ENCODE measurements around the gene DPEP2. TPM values are rescaled to one million over a fixed set of nuclear protein-coding genes. Genes with fewer than 3 reads are reported as not detected.
"Not testable (repeated sequence)": the region's sequence is repeated elsewhere in the genome, so short reads cannot be mapped to it uniquely, and the experiment has no call there.

DPEP2 gene
- total and polyA plus RNA-seq, 4 experiments from 2014 or later: 46.9 to 119 (median 82.4) TPM

DNA sequence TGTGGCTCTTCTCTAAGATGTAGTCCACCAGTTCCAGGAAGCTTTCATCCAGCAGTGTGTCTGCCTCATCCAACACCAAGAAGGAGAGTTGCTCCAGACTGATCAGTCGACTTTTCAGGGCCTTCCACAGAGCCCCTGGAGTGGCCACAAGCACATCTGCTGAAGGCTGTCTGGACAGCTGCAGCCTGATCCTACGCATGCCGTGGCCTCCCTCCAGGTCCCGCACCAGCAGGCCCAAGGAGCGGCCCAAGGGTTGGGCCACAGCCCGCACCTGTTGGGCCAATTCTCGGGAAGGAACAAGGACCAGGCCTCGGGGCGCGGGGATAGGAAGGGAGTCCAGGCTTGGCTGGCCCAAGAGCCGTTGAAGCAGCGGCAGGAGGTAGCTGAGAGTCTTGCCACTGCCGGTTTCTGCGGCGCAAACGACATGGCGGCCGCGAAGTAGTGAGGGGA lies 23.0 kb upstream of the DPEP2 start:
- peak overlapping the region; percentile 93 to 100 (median 97) for H3K4me3 Mint-ChIP-seq
- peak overlapping the region; percentile 57 to 87 for H3K4me3 ChIP-seq (ENCODE audit: low read length in 2 of 2)
- POLR2A ChIA-PET (ENCODE audit: partially characterized antibody): interaction anchor here (1.0 to 4.9 kb wide), 16 partner anchors 9 to 216 kb away, joined by 3 to 95 read pairs (median 6); partner anchors contain the start of genes DPEP2, PSKH1, PSMB10 and RANBP10

GRCh38 chr16:68021490-68021889 lies 22.2 kb upstream of the DPEP2 start:
- H3K4me1 Mint-ChIP-seq: peaks cover 10 to 33% (median 27%) of the 10 kb centered on the region in 4 donors
- Histone ChIP-seq H3K4me3 (ENCODE audit: low read length in 2 of 2) (peak overlapping the region in 1 of 2 donors; percentile 87), H3K4me1 (ENCODE audit: insufficient read depth, low read length) (peaks cover 30% of the 10 kb centered on the region), H3K27me3 (ENCODE audit: insufficient read depth, low read length) (no peaks in the 10 kb centered on the region), H3K27ac (ENCODE audit: low read depth, low read length) (no peak overlapping the region), H3K36me3 (ENCODE audit: insufficient read depth, low read length) (peaks cover 9% of the 10 kb centered on the region), H3K9me3 (ENCODE audit: control insufficient read depth in 1 of 2, low read length in 2 of 2) (no peaks in the 10 kb centered on the region)
- H3K4me3 Mint-ChIP-seq: peak overlapping the region; percentile 93 to 100 (median 97)
- peaks cover 0 to 2% (median 0%) of the 10 kb centered on the region in 8 donors for H3K9me3 Mint-ChIP-seq
- no peak for DNase-seq
- peaks cover 3 to 16% of the 10 kb centered on the region in 2 donors for H3K36me3 Mint-ChIP-seq
- intact Hi-C loops (cut with micrococcal nuclease): no loop called here
- CTCF ChIA-PET (ENCODE audit: partially characterized antibody): interaction anchor here (0.6 to 5.2 kb wide), 7 partner anchors 15 to 175 kb away, joined by 3 to 45 read pairs (median 3); partner anchors contain the start of gene DPEP2
- POLR2A ChIA-PET (ENCODE audit: partially characterized antibody): interaction anchor here (0.6 to 4.9 kb wide), 9 partner anchors 15 to 129 kb away, joined by 3 to 95 read pairs (median 7); partner anchors contain the start of genes DPEP2, PSKH1, PSMB10 and SLC12A4
- H3K27ac Mint-ChIP-seq: peak overlapping the region in 4 of 7 donors; percentile 41 to 91 (median 59)
- H3K27me3 Mint-ChIP-seq: peaks cover 1 to 2% of the 10 kb centered on the region in 2 donors

More for the DNA sequence above, 23.0 kb upstream of the DPEP2 start:
- H3K9me3 ChIP-seq (ENCODE audit: control insufficient read depth in 1 of 2, low read length in 2 of 2): no peaks in the 10 kb centered on the region
- DNase-seq: peak in 1 of 5 donors; percentile 42
- intact Hi-C loops (cut with micrococcal nuclease): loop anchor here (2.0 kb wide), 1 partner anchor 16 kb away; no protein-coding TSS in a partner anchor
- Mint-ChIP-seq H3K27ac (peak overlapping the region; percentile 91 to 100 (median 99)), H3K27me3 (peaks cover 1 to 2% of the 10 kb centered on the region in 2 donors), H3K4me1 (peaks cover 10 to 33% (median 27%) of the 10 kb centered on the region in 4 donors), H3K36me3 (peaks cover 3 to 16% of the 10 kb centered on the region in 2 donors), H3K9me3 (peaks cover 0 to 2% (median 0%) of the 10 kb centered on the region in 8 donors)
- H3K27me3 ChIP-seq (ENCODE audit: insufficient read depth, low read length): no peaks in the 10 kb centered on the region
- CTCF ChIA-PET (ENCODE audit: partially characterized antibody): interaction anchor here (0.6 to 5.2 kb wide), 10 partner anchors 16 to 206 kb away, joined by 3 to 45 read pairs (median 3); partner anchors contain the start of genes DPEP2 and NRN1L
- H3K27ac ChIP-seq (ENCODE audit: low read depth, low read length): peak overlapping the region; percentile 84
- peaks cover 12% of the 10 kb centered on the region for H3K36me3 ChIP-seq (ENCODE audit: insufficient read depth, low read length)
- H3K4me1 ChIP-seq (ENCODE audit: insufficient read depth, low read length): peaks cover 30% of the 10 kb centered on the region

DNA sequence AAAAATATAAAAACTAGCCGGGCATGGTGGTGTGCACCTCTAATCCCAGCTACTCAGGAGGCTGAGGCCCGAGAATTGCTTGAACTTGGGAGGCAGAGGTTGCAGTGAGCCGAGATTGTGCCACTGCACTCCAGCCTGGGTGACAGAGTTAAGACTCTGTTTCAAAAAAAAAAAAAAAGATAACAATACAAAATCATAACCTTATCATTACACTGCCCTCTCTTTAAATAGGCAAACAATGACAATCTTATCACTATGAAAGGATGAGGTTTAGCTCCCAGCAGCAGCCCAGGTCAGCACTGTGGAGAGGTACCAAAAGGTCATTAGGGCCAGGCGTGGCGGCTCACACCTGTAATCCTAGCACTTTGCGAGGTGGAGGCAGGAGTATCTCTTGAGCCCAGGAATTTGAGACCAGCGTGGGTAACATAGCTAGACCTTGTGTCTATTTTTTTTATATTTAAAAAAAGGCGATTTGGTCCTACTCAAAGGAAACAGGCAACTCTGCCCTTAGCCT lies 19.9 kb upstream of the DPEP2 start:
- peaks cover 26% of the 10 kb centered on the region for H3K4me1 ChIP-seq (ENCODE audit: insufficient read depth, low read length)
- Mint-ChIP-seq H3K36me3 (peaks cover 3 to 11% of the 10 kb centered on the region in 2 donors), H3K27ac (peak overlapping the region in 3 of 7 donors; percentile 21 to 72 (median 46)), H3K9me3 (peaks cover 0 to 2% (median 0%) of the 10 kb centered on the region in 8 donors), H3K4me1 (peaks cover 12 to 31% (median 26%) of the 10 kb centered on the region in 4 donors), H3K4me3 (no peak overlapping the region), H3K27me3 (peaks cover 1 to 2% of the 10 kb centered on the region in 2 donors)
- ChIA-PET CTCF (ENCODE audit: partially characterized antibody) (interaction anchor here (0.6 to 1.1 kb wide), 3 partner anchors 19 to 22 kb away, joined by 3 read pairs; no protein-coding TSS in a partner anchor), POLR2A (ENCODE audit: partially characterized antibody) (interaction anchor here (1.1 kb wide), 1 partner anchor 20 kb away, joined by 5 read pairs; the partner anchor contains the start of gene DPEP2)
- no peak overlapping the region for H3K27ac ChIP-seq (ENCODE audit: low read depth, low read length)
- no peaks in the 10 kb centered on the region for H3K9me3 ChIP-seq (ENCODE audit: control insufficient read depth in 1 of 2, low read length in 2 of 2)
- H3K36me3 ChIP-seq (ENCODE audit: insufficient read depth, low read length): peaks cover 9% of the 10 kb centered on the region
- no peak for DNase-seq
- H3K4me3 ChIP-seq (ENCODE audit: low read length in 2 of 2): no peak overlapping the region
- H3K27me3 ChIP-seq (ENCODE audit: insufficient read depth, low read length): no peaks in the 10 kb centered on the region
- intact Hi-C loops (cut with micrococcal nuclease): no loop called here

DNA sequence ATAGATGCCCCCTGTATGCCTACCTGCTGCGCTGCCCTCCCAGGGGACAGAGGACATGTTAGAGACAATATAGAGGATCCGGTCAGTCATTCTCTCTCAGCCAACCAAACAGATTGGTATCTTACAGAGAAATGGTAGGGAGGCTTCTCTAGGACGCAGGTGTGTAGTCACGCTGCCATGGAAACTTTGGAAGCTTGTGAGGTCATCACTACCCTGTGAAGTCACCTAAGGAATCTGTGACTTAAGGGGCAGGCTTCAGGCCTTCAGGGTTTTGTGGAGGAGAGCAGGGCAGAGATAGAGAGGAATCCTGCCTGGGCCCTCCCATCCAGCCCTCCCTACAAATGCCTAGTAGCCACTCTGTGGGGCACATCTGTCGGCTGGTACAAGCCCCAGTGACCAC lies 16.4 kb upstream of the DPEP2 start, which contains the start of gene DPEP2NB:
DPEP2NB (minus strand) TSS at position 231 of the 400 bp plus-strand sequence; CDS start at position 90, 141 bp downstream.
- ChIA-PET CTCF (ENCODE audit: partially characterized antibody) (interaction anchor here (1.1 to 1.2 kb wide), 2 partner anchors 10 to 75 kb away, joined by 3 read pairs; no protein-coding TSS in a partner anchor), POLR2A (ENCODE audit: partially characterized antibody) (interaction anchor here (1.0 to 3.6 kb wide), 3 partner anchors 10 to 16 kb away, joined by 3 to 15 read pairs (median 11); partner anchors contain the start of gene DPEP2)
- no peaks in the 10 kb centered on the region for H3K9me3 ChIP-seq (ENCODE audit: control insufficient read depth in 1 of 2, low read length in 2 of 2)
- Mint-ChIP-seq H3K4me3 (peak within 1 kb of the TSS in 1 of 8 donors; percentile 61), H3K27ac (peak within 1 kb of the TSS in 1 of 7 donors; percentile 0), H3K9me3 (no peaks in the 10 kb centered on the region), H3K36me3 (peaks cover 0 to 3% of the 10 kb centered on the region in 2 donors), H3K27me3 (no peaks in the 10 kb centered on the region), H3K4me1 (peaks cover 0 to 2% (median under 1%) of the 10 kb centered on the region in 4 donors)
- no peaks in the 10 kb centered on the region for H3K36me3 ChIP-seq (ENCODE audit: insufficient read depth, low read length)
- no peaks in the 10 kb centered on the region for H3K4me1 ChIP-seq (ENCODE audit: insufficient read depth, low read length)
- H3K27ac ChIP-seq (ENCODE audit: low read depth, low read length): no peak within 1 kb of the TSS
- DNase-seq: no peak
- intact Hi-C loops (cut with micrococcal nuclease): no loop called here
- no peak within 1 kb of the TSS for H3K4me3 ChIP-seq (ENCODE audit: low read length in 2 of 2)
- H3K27me3 ChIP-seq (ENCODE audit: insufficient read depth, low read length): no peaks in the 10 kb centered on the region

GRCh38 chr16:68013440-68013839 lies 14.2 kb upstream of the DPEP2 start:
- CTCF ChIA-PET (ENCODE audit: partially characterized antibody): interaction anchor here (1.1 kb wide), 1 partner anchor 15 kb away, joined by 3 read pairs; no protein-coding TSS in a partner anchor
- Mint-ChIP-seq H3K27me3 (no peaks in the 10 kb centered on the region), H3K27ac (peak overlapping the region in 2 of 7 donors; percentile 24 to 46), H3K4me1 (peaks cover 0 to 10% (median 3%) of the 10 kb centered on the region in 4 donors), H3K36me3 (no peaks in the 10 kb centered on the region), H3K4me3 (no peak overlapping the region), H3K9me3 (no peaks in the 10 kb centered on the region)
- Histone ChIP-seq H3K27ac (ENCODE audit: low read depth, low read length) (no peak overlapping the region), H3K4me1 (ENCODE audit: insufficient read depth, low read length) (no peaks in the 10 kb centered on the region), H3K27me3 (ENCODE audit: insufficient read depth, low read length) (no peaks in the 10 kb centered on the region), H3K9me3 (ENCODE audit: control insufficient read depth in 1 of 2, low read length in 2 of 2) (no peaks in the 10 kb centered on the region), H3K4me3 (ENCODE audit: low read length in 2 of 2) (no peak overlapping the region), H3K36me3 (ENCODE audit: insufficient read depth, low read length) (no peaks in the 10 kb centered on the region)
- DNase-seq: no peak
- intact Hi-C loops (cut with micrococcal nuclease): no loop called here
- POLR2A ChIA-PET (ENCODE audit: partially characterized antibody): interaction anchor here (1.4 kb wide), 1 partner anchor 9 kb away, joined by 4 read pairs; the partner anchor contains the start of genes DDX28 and DUS2

GRCh38 chr16:68009872-68010271 lies 10.6 kb upstream of the DPEP2 start:
- H3K9me3 Mint-ChIP-seq; H3K36me3 Mint-ChIP-seq; H3K36me3 ChIP-seq (ENCODE audit: insufficient read depth, low read length); DNase-seq; H3K27me3 Mint-ChIP-seq; H3K9me3 ChIP-seq (ENCODE audit: control insufficient read depth in 1 of 2, low read length in 2 of 2); intact Hi-C loops (cut with micrococcal nuclease); H3K27ac ChIP-seq (ENCODE audit: low read depth, low read length); H3K27me3 ChIP-seq (ENCODE audit: insufficient read depth, low read length); H3K4me3 Mint-ChIP-seq; H3K4me3 ChIP-seq (ENCODE audit: low read length in 2 of 2): not testable (repeated sequence)
- peak overlapping the region in 3 of 7 donors; percentile 13 to 88 (median 85) for H3K27ac Mint-ChIP-seq
- peaks cover 21% of the 10 kb centered on the region for H3K4me1 ChIP-seq (ENCODE audit: insufficient read depth, low read length)
- ChIA-PET CTCF (ENCODE audit: partially characterized antibody) (interaction anchor here (1.4 kb wide), 1 partner anchor 11 kb away, joined by 3 read pairs; the partner anchor contains the start of gene DPEP2), POLR2A (ENCODE audit: partially characterized antibody) (interaction anchor here (1.0 kb wide), 1 partner anchor 9 kb away, joined by 4 read pairs; no protein-coding TSS in a partner anchor)
- H3K4me1 Mint-ChIP-seq: peaks cover 15 to 32% (median 18%) of the 10 kb centered on the region in 4 donors

Measured in CD4-positive, alpha-beta memory T cell (primary cell).